Measurements from ENCODE around the gene F3. TPM values are rescaled to one million over a fixed set of nuclear protein-coding genes. Genes with fewer than 3 reads are reported as not detected.

The F3 gene
- polyA plus RNA-seq, 3 donors = 0.29 to 3.7 (median 0.77) TPM

- Histone ChIP-seq H3K9ac (ENCODE audit: insufficient read depth, low read length, poor library complexity, severe bottlenecking) (no peak overlapping the region), H4K20me1 (ENCODE audit: insufficient read depth, low read length) (no peaks in the 10 kb centered on the region), H3K4me1 (ENCODE audit: control insufficient read depth in 1 of 2, insufficient read depth in 2 of 2, low read length in 2 of 2) (no peaks in the 10 kb centered on the region), H2AFZ (ENCODE audit: insufficient read depth, low read depth, low read length, poor library complexity, severe bottlenecking) (no peak overlapping the region), H3K4me2 (replicated peaks; ENCODE audit: extremely low read depth, low read length, poor library complexity, severe bottlenecking) (no peak overlapping the region), H3K79me2 (ENCODE audit: insufficient read depth, low read length) (no peaks in the 10 kb centered on the region), H3K27me3 (ENCODE audit: control insufficient read depth in 2 of 2, insufficient read depth in 2 of 2, low read length in 2 of 2) (no peaks in the 10 kb centered on the region), H3K27ac (ENCODE audit: low read depth in 1 of 2, low read length in 2 of 2) (no peak overlapping the region), H3K4me3 (replicated peaks in 1 of 3; ENCODE audit: low read depth in 2 of 3, low read length in 3 of 3) (no peak overlapping the region), H3K36me3 (replicated peaks in 1 of 2; ENCODE audit: control insufficient read depth in 1 of 2, insufficient read depth in 2 of 2, low read length in 2 of 2) (peaks cover 7 to 69% of the 10 kb centered on the region in 2 donors), H3K9me3 (replicated peaks in 1 of 2; ENCODE audit: control insufficient read depth in 1 of 2, insufficient read depth in 1 of 2, low read length in 2 of 2) (no peaks in the 10 kb centered on the region)
- no peaks in the 10 kb centered on the region for H3K27me3 Mint-ChIP-seq (ENCODE audit: low read depth in 3 of 3)
- H3K4me3 Mint-ChIP-seq = no peak overlapping the region
- intact Hi-C loops (cut with micrococcal nuclease) = no loop called here
- H3K4me1 Mint-ChIP-seq = peaks cover 1% of the 10 kb centered on the region
- no peak overlapping the region for H3K27ac Mint-ChIP-seq
- no peak for TF ChIP-seq CTCF (IDR thresholded peaks at IDR 0.05)
- 64% methylated on average over 3 of the region's 6 CpGs for WGBS (ENCODE audit: insufficient coverage)
- no peak for DNase-seq
- peaks cover 0 to 2% (median 0%) of the 10 kb centered on the region in 7 donors for H3K9me3 Mint-ChIP-seq
- H3K36me3 Mint-ChIP-seq = peaks cover 32 to 66% of the 10 kb centered on the region in 2 donors
Measured at GRCh38 chr1:94531664-94532063, 9.9 kb downstream of the F3 start.

GRCh38 chr1:94530373-94530878 lies 11.1 kb downstream of the F3 start:
- peaks cover 7 to 60% of the 10 kb centered on the region in 2 donors for H3K36me3 ChIP-seq (replicated peaks in 1 of 2; ENCODE audit: control insufficient read depth in 1 of 2, insufficient read depth in 2 of 2, low read length in 2 of 2)
- H3K9ac ChIP-seq (ENCODE audit: insufficient read depth, low read length, poor library complexity, severe bottlenecking) = no peak overlapping the region
- no peaks in the 10 kb centered on the region for H4K20me1 ChIP-seq (ENCODE audit: insufficient read depth, low read length)
- Mint-ChIP-seq H3K27me3 (ENCODE audit: low read depth in 3 of 3) (peaks cover 0 to 1% (median 0%) of the 10 kb centered on the region in 3 donors), H3K27ac (peak overlapping the region in 1 of 7 donors; percentile 27), H3K36me3 (peaks cover 27 to 55% of the 10 kb centered on the region in 2 donors), H3K4me1 (peaks cover 1% of the 10 kb centered on the region), H3K9me3 (peaks cover 0 to 2% (median 0%) of the 10 kb centered on the region in 7 donors), H3K4me3 (no peak overlapping the region)
- intact Hi-C loops (cut with micrococcal nuclease) = no loop called here
- H3K27ac ChIP-seq (ENCODE audit: low read depth in 1 of 2, low read length in 2 of 2) = no peak overlapping the region
- no peak overlapping the region for H2AFZ ChIP-seq (ENCODE audit: insufficient read depth, low read depth, low read length, poor library complexity, severe bottlenecking)
- no peak for TF ChIP-seq CTCF (IDR thresholded peaks at IDR 0.05)
- no peak for DNase-seq
- H3K4me1 ChIP-seq (ENCODE audit: control insufficient read depth in 1 of 2, insufficient read depth in 2 of 2, low read length in 2 of 2) = no peaks in the 10 kb centered on the region
- no peaks in the 10 kb centered on the region for H3K9me3 ChIP-seq (replicated peaks in 1 of 2; ENCODE audit: control insufficient read depth in 1 of 2, insufficient read depth in 1 of 2, low read length in 2 of 2)
- no peak overlapping the region for H3K4me2 ChIP-seq (replicated peaks; ENCODE audit: extremely low read depth, low read length, poor library complexity, severe bottlenecking)
- 100% methylated on average over 2 of the region's 4 CpGs for WGBS (ENCODE audit: insufficient coverage)
- H3K79me2 ChIP-seq (ENCODE audit: insufficient read depth, low read length) = no peaks in the 10 kb centered on the region
- no peak overlapping the region for H3K4me3 ChIP-seq (replicated peaks in 1 of 3; ENCODE audit: low read depth in 2 of 3, low read length in 3 of 3)
- H3K27me3 ChIP-seq (ENCODE audit: control insufficient read depth in 2 of 2, insufficient read depth in 2 of 2, low read length in 2 of 2) = no peaks in the 10 kb centered on the region
